GM12874 (cell line): Measurements from ENCODE around the gene SGSM1.

Experiments used
- CTCF ChIP-seq: IDR thresholded peaks from 2 replicates; pipeline ENCODE4 v1.5.1; 2011; ENCODE audit warnings: low read depth, mild to moderate bottlenecking, control low read depth, low read length, moderate library complexity; ENCODE audit not compliant: insufficient read depth

The SGSM1 gene

DNA sequence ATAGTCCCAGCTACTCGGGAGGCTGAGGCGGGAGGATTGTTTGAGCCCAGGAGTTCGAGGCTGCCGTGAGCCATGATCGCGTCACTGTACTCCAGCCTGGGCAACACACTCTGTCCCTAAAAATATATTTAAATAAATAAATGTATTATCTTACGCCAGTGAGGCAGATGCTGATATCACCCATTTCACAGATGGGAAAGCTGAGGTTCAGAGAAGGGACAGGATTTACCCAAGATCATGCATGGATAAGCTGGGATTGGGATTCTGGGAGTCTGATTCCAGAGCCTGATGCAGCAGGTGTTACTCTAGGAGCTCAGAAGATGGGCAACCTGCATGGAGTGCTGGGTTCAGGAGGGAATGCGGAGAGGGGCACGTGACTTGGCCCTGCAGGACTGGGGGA, 17.8 kb downstream of the SGSM1 start:
- TF ChIP-seq CTCF: no peak

DNA sequence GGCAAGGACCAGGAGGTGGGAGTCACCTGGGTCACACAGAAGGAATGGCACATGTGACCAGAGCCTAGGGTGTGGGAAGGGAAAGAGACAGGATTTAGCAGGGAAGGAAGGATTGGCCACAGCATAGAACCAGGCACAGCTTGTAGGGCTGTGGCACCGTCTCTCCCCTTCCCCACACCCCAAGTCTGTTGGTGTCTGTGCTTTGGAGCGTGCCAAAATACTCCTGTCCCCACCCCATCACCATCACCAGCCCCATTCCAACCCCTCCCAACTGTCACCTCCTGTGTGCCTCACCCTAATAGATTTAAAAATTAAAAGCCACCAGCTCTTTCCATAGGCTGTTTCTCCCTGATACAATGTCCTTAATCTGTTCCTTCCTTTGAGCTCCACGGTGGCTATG, 18.2 kb downstream of the SGSM1 start:
- no peak for TF ChIP-seq CTCF

DNA sequence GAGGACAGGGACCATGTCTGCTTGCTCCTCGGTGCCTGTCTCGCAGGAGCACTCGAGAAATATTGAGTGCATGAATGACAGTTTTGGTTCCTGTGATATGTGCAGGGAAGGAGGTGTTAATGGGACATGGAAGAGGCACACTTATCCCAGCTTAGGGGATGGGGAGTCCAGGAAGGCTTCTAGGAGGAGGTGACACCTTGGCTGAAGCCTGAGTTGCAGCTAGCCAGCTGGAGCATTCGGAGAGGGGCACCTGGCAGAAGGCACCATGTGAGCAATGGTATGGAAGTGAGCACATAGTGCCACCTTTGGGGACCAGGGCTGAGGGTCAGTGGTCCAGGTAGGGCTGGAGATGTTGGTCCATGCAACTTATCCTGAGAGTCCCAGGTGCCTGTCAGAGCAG, 18.9 kb downstream of the SGSM1 start:
- no peak for TF ChIP-seq CTCF

DNA sequence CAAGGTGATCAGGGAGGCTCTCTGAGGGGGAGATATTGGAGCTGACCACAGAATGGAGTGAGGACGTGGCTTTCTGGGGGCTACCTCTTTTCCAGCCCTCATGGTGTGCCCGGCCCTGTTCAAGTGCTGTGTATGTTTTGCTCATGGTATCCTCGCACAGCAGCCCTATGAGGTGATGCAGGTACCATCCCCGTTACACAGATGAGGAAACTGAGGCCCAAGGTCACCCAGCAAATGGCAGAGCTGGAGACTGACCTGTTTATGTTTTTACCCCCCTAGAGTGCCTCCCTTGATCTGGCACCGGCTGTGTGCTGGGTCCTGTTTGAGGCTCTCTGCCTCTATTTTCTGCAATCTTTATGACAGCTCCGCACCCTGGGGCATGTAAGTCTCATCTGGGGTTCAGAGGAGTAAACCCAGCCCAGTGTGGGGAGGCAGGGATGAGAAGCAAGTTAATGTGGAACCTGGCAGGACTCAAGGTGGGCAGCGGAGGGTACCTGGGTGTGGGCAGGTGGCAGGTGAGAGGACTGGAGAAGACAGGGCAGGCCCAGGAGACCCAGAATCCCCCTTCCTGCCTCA, 20.8 kb downstream of the SGSM1 start:
- TF ChIP-seq CTCF: no peak

GRCh38 chr22:24827296-24827695, 21.3 kb downstream of the SGSM1 start:
- TF ChIP-seq CTCF: no peak

DNA sequence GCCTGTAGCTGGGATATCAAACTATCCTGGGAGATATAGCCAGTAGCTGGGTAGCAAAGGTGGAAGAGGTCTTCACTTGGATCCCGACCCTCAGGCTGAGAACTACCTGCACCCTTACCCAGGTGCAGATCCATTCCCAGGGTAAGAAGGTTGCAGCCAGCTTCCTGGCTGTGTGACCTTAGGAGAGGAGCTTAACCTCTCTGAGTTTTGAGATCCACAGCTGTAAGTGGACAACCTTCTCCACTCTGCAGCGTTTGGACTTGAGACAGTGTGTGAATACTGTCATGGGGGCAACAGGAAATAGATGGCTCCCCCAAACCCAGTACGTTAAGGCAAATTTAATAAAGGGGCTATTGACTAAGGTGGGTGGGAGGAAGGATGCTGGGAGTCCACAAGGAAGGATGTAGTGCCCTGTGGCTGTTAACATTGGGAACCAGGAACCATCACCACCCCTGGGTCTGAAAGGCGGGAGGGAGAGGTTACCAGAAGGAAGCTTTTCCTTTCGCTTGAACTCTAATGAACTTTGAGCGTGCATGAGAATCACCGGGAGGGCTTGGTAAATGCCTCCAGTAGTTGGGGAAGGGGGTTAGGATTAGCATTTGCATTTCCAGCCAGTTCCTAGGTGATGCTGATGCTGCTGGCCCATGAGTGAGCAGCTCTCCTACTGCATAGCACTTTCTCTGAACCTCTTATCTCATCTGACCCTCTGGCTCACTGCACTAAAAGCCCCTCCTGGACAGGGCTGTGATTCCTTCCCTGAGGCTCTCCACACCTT, 24.4 kb downstream of the SGSM1 start:
- no peak for TF ChIP-seq CTCF

DNA sequence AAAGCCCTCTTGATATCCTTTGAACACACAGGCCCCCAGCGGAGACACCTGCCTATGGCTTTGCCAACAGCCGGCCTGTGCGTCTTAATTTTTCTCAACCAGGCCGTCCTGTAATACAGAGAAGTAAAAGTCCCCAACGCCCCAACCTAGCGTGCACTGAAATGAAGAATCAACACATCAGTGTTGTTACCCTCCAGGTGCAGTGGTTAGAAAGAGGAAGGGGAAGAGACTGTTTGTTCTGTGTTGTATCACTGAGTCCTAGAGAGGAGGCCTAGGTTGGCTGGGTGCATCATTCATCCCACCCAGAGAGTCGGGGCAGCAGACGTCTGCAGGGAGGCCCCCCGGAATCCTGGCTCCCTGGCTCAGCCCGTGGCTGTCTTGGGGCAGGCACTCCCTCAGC, 25.7 kb downstream of the SGSM1 start:
- no peak for TF ChIP-seq CTCF
